NCI-H146 (cell line): ENCODE measurements around the gene VPS26A.
A peak's percentile ranks its signal among the peaks of the same experiment; 100 is the strongest.

ENCODE experiments used
- DNase-seq: peaks from one replicate; lab custom pipeline; 2025; lab: John Stamatoyannopoulos, UW

VPS26A gene

GRCh38 chr10:69179089-69179742 is 55.2 kb downstream of the VPS26A start:
- DNase-seq = no peak

- DNase-seq = peak; percentile 98
These were observed 56.0 kb downstream of the VPS26A start, which contains the start of gene SUPV3L1 for GRCh38 chr10:69179743-69180524. SUPV3L1 (plus strand) TSS chr10:69180234; CDS start chr10:69180292, 58 bp downstream.

GRCh38 chr10:69180525-69181204 is 56.7 kb downstream of the VPS26A start:
- no peak for DNase-seq

- no peak for DNase-seq
These were observed 57.5 kb downstream of the VPS26A start for GRCh38 chr10:69181433-69181832.

GRCh38 chr10:69182005-69182404 is 58.0 kb downstream of the VPS26A start:
- DNase-seq = no peak

- DNase-seq = no peak
These were observed 62.5 kb downstream of the VPS26A start for GRCh38 chr10:69186524-69186923.

- no peak for DNase-seq
These were observed 77.1 kb downstream of the VPS26A start for GRCh38 chr10:69201045-69201444.

- DNase-seq = no peak
These were observed 78.4 kb downstream of the VPS26A start for GRCh38 chr10:69202332-69202731.

GRCh38 chr10:69208761-69209160 is 84.8 kb downstream of the VPS26A start:
- DNase-seq = no peak

- no peak for DNase-seq
These were observed 86.0 kb downstream of the VPS26A start for GRCh38 chr10:69209787-69210484.

GRCh38 chr10:69211104-69211503 is 87.1 kb downstream of the VPS26A start:
- DNase-seq = no peak

GRCh38 chr10:69211524-69211923 is 87.5 kb downstream of the VPS26A start:
- no peak for DNase-seq

- no peak for DNase-seq
These were observed 89.8 kb downstream of the VPS26A start for GRCh38 chr10:69213591-69214311.

GRCh38 chr10:69214666-69215131 is 90.7 kb downstream of the VPS26A start:
- DNase-seq = no peak

- DNase-seq = no peak
These were observed 91.6 kb downstream of the VPS26A start for GRCh38 chr10:69215405-69216171.

- DNase-seq = no peak
These were observed 92.7 kb downstream of the VPS26A start for GRCh38 chr10:69216577-69217118.

- DNase-seq = no peak
These were observed 93.3 kb downstream of the VPS26A start for GRCh38 chr10:69217119-69217754.

- DNase-seq = no peak
These were observed 94.9 kb downstream of the VPS26A start for GRCh38 chr10:69218831-69219230.

GRCh38 chr10:69220041-69220451 is 96.1 kb downstream of the VPS26A start, which contains the start of gene HKDC1:
HKDC1 (plus strand) TSS chr10:69220332; CDS start chr10:69220436, 104 bp downstream.
- DNase-seq = no peak

GRCh38 chr10:69220507-69220906 is 96.5 kb downstream of the VPS26A start:
- DNase-seq = no peak
